GM23248 (cell line): ENCODE measurements around the gene WBP4. TPM values are rescaled to one million over a fixed set of nuclear protein-coding genes. Genes with fewer than 3 reads are reported as not detected.
A peak's percentile ranks its signal among the peaks of the same experiment; 100 is the strongest.

Experiments used
- DNase-seq: peaks from one replicate; pipeline ENCODE4 v3.0.0-alpha.2; 2015
- H2AFZ ChIP-seq: fragments of 200-600 bp; sonication (generic); 2 replicates; pipeline ENCODE4 v1.6.1; 2016; ENCODE audit warnings: antibody characterized with exemption
- H3F3A ChIP-seq: fragments of 200-600 bp; sonication (generic); 2 replicates; pipeline ENCODE4 v1.6.1; 2016; ENCODE audit warnings: mild to moderate bottlenecking, antibody characterized with exemption, mixed run types; ENCODE audit not compliant: insufficient read depth
- H3K27ac ChIP-seq: fragments of 200-600 bp; sonication (generic); 2 replicates; pipeline ENCODE4 v1.5.1; 2016; ENCODE audit warnings: mild to moderate bottlenecking
- H3K27me3 ChIP-seq: fragments of 200-600 bp; sonication (generic); replicated peaks from 2 replicates; pipeline ENCODE4 v1.6.1; 2016; ENCODE audit warnings: mild to moderate bottlenecking; ENCODE audit not compliant: insufficient read depth
- H3K36me3 ChIP-seq: fragments of 200-600 bp; sonication (generic); 2 replicates; pipeline ENCODE4 v1.6.1; 2016; ENCODE audit warnings: low read depth, mild to moderate bottlenecking
- H3K4me1 ChIP-seq: fragments of 200-600 bp; sonication (generic); 2 replicates; pipeline ENCODE4 v1.6.1; 2016; ENCODE audit warnings: mild to moderate bottlenecking; ENCODE audit not compliant: insufficient read depth
- H3K4me2 ChIP-seq: fragments of 200-600 bp; sonication (generic); one replicate; pipeline ENCODE4 v1.6.1; 2016; ENCODE audit warnings: mild to moderate bottlenecking; ENCODE audit not compliant: unreplicated experiment
- H3K4me3 ChIP-seq: fragments of 200-600 bp; sonication (generic); 2 replicates; pipeline ENCODE4 v1.5.1; 2016; ENCODE audit warnings: mild to moderate bottlenecking
- H3K79me2 ChIP-seq: fragments of 200-600 bp; sonication (generic); 2 replicates; pipeline ENCODE4 v1.6.1; 2016; ENCODE audit warnings: mild to moderate bottlenecking; ENCODE audit not compliant: insufficient read depth
- H3K9ac ChIP-seq: fragments of 200-600 bp; sonication (generic); 2 replicates; pipeline ENCODE4 v1.6.1; 2016; ENCODE audit warnings: mild to moderate bottlenecking
- H3K9me2 ChIP-seq: fragments of 200-600 bp; sonication (generic); 2 replicates; pipeline ENCODE4 v1.6.1; 2016; ENCODE audit warnings: mixed run types, mild to moderate bottlenecking, moderate library complexity; ENCODE audit not compliant: insufficient read depth
- H3K9me3 ChIP-seq: fragments of 200-600 bp; sonication (generic); one replicate; pipeline ENCODE4 v1.6.1; 2017; ENCODE audit warnings: low read depth
- H4K20me1 ChIP-seq: fragments of 200-600 bp; sonication (generic); 2 replicates; pipeline ENCODE4 v1.6.0; 2016; ENCODE audit not compliant: insufficient read depth
- EZH2 ChIP-seq: fragments of 200-600 bp; sonication (generic); IDR thresholded peaks from 2 replicates; pipeline ENCODE4 v1.6.1; 2018; ENCODE audit warnings: antibody characterized with exemption, mild to moderate bottlenecking; ENCODE audit not compliant: insufficient read depth, poor library complexity, severe bottlenecking
- EZH2phosphoT487 ChIP-seq: fragments of 200-600 bp; sonication (generic); IDR thresholded peaks from 2 replicates; pipeline ENCODE4 v1.6.1; 2018; ENCODE audit warnings: antibody characterized with exemption, moderate library complexity, mild to moderate bottlenecking, low read depth; ENCODE audit not compliant: insufficient read depth
- WGBS, 2 experiments: methylation state at CpG; one replicate each; pipeline ENCODE4 v1.1.6; 2015 to 2017; ENCODE audit warnings: low lambda C conversion rate in 2 of 2, low coverage in 1 of 2; ENCODE audit errors: missing lambda C conversion rate in 2 of 2; 5-methylcytosine and 5-hydroxymethylcytosine counted together
- in situ Hi-C: fragments of 300-500 bp; cut with MboI; formaldehyde crosslinking; loops from 2 replicates; pipeline ENCODE4 v1.15.0; 2020
- polyA plus RNA-seq: library from polyadenylated mRNA; unstranded; fragments of >200 nt; fragmentation: Nextera tagmentation; extraction: Ambion mirVana; gene quantifications from 2 replicates; pipeline ENCODE4 v1.2.1, GENCODE V29; 2016
- total RNA-seq: library from RNA; depleted of rRNA; stranded (reverse); fragments of >200 nt; shearing (Covaris generic); gene quantifications from 2 replicates; pipeline ENCODE4 v1.2.3, GENCODE V29; 2014

Gene WBP4
- total and polyA plus RNA-seq, 2 experiments from 2014 or later, result 11.8 to 14.0 TPM

DNA sequence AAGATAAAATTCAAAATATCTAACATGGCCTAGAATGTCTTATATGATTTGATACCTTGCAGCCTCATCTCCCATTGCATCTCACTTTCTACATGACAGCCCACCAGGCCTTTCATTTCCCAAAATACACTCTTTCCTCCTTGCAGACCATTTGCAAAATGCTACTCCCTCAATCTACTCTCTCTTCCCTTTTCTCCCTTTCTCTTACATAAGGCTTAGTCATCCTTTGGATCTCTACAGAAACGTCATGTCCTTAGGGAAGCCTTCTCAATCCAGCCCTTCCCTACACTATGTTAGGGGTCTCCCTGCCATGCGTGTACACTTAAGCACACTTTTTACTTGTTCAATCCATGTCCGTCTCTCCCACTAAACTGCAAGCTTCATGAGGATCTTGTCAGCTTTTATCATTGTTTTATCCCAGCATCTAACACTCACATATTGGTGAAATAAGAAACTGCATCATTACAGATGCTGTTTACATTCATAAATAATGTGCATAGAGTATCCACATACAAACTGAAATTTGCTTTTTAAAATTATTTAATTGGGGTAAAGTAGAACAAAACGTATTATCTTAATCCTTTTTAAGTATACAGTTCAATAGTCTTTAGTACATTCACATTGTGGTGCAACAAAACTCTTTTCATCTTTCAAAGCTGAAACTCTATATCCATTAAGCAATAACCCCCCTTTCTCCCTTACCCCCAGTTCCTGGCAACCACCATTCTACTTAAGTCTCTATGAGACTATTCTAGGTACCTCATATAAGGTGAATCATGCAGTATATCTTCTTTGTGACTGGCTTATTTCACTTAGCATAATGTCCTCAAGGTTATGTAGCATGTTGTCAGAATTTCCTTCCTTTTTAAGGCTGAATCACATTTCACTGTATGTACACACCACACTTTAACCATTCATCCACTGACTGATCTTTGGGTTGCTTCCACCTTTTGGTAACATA, 11.5 kb upstream of the WBP4 start:
- Histone ChIP-seq H3K27ac (no peak overlapping the region), H3F3A (peaks cover 38% of the 10 kb centered on the region), H3K4me3 (no peak overlapping the region), H3K79me2 (peaks cover 97% of the 10 kb centered on the region), H3K9me2 (no peaks in the 10 kb centered on the region), H3K4me1 (peaks cover 38% of the 10 kb centered on the region), H4K20me1 (peaks cover 10% of the 10 kb centered on the region; the same call in 1 of the 2 replicates), H3K27me3 (no peaks in the 10 kb centered on the region), H3K9ac (no peak overlapping the region), H3K9me3 (no peaks in the 10 kb centered on the region), H2AFZ (no peak overlapping the region), H3K4me2 (no peak overlapping the region), H3K36me3 (no peaks in the 10 kb centered on the region)
- 47 to 49% methylated on average over 4 of the region's 4 CpGs for WGBS, 2 experiments
- no peak for TF ChIP-seq EZH2phosphoT487
- no peak for TF ChIP-seq EZH2
- in situ Hi-C loops, result no loop called here
- DNase-seq, result peak; percentile 46

DNA sequence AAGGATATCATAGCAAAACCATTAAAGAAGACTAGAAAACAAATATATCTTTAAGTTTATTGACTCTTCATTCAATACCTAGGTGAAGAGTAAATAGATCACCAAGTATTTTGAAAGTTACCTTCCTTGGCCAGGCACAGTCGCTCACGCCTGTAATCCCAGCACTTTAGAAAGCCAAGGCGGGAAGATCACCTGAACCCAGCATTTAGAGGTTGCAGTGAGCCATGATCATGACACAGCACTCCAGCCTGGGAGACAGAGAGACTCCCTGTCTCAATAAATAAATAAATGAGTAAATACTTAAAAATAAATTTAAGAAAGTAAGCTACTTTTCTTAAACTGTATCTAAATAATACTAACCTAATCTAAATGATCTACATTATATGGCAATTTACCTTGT, 8.9 kb upstream of the WBP4 start:
- H3K79me2 ChIP-seq, result peaks cover 97% of the 10 kb centered on the region
- no peak for TF ChIP-seq EZH2
- TF ChIP-seq EZH2phosphoT487, result no peak
- peaks cover 48% of the 10 kb centered on the region for H3K4me1 ChIP-seq
- peaks cover 15% of the 10 kb centered on the region; the same call in 1 of the 2 replicates for H4K20me1 ChIP-seq
- in situ Hi-C loops, result no loop called here
- H3K9me3 ChIP-seq, result no peaks in the 10 kb centered on the region
- H3K36me3 ChIP-seq, result no peaks in the 10 kb centered on the region
- H3F3A ChIP-seq, result peaks cover 44% of the 10 kb centered on the region
- no peaks in the 10 kb centered on the region for H3K9me2 ChIP-seq
- H3K9ac ChIP-seq, result peak overlapping the region; percentile 68
- no peak overlapping the region for H2AFZ ChIP-seq
- H3K27ac ChIP-seq, result peak overlapping the region; percentile 90
- H3K4me2 ChIP-seq, result peak overlapping the region; percentile 77
- H3K4me3 ChIP-seq, result 0 out of 2 replicates have a peak overlapping the region, but pooled peaks have one; percentile 57
- peak; percentile 35 for DNase-seq
- WGBS, 2 experiments, result 95 to 97% methylated on average over 3 of the region's 3 CpGs
- H3K27me3 ChIP-seq, result no peaks in the 10 kb centered on the region

DNA sequence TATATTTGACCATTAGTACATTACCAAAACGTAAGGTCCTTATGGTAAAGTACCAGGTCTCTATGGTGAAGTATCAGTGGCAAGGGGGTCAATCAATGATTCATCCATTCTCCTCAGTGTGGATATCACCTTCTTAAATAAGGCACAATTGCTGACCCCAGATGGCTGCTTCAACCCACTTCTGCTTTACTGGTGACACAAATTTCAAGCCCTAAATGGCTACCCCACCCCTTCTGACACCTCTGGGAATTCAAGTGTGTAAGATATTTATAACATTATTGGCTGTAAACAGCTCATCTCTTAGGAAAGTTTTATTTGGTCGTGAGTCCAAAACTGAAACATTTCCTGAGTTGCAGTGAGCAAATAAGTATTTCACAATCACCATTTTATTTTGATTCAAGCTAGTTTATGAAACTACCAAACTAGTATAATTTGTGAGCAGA, 7.9 kb upstream of the WBP4 start:
- Histone ChIP-seq H3K27ac (peak overlapping the region; percentile 90), H2AFZ (peak overlapping the region; percentile 9; the same call in 1 of the 2 replicates), H3K9me2 (no peaks in the 10 kb centered on the region), H3K9me3 (no peaks in the 10 kb centered on the region), H3K79me2 (peaks cover 97% of the 10 kb centered on the region), H4K20me1 (peaks cover 15% of the 10 kb centered on the region; the same call in 1 of the 2 replicates), H3K27me3 (no peaks in the 10 kb centered on the region), H3K4me3 (peak overlapping the region; percentile 57), H3K9ac (peak overlapping the region; percentile 68), H3K4me1 (peaks cover 58% of the 10 kb centered on the region), H3K4me2 (peak overlapping the region; percentile 77), H3K36me3 (0 out of 2 replicates have a peak, but pooled peaks cover 1% of the 10 kb centered on the region), H3F3A (peaks cover 44% of the 10 kb centered on the region)
- in situ Hi-C loops, result no loop called here
- TF ChIP-seq EZH2, result no peak
- no peak for TF ChIP-seq EZH2phosphoT487
- WGBS, 2 experiments, result 9 to 19% methylated on average over 2 of the region's 2 CpGs
- DNase-seq, result peak; percentile 88

DNA sequence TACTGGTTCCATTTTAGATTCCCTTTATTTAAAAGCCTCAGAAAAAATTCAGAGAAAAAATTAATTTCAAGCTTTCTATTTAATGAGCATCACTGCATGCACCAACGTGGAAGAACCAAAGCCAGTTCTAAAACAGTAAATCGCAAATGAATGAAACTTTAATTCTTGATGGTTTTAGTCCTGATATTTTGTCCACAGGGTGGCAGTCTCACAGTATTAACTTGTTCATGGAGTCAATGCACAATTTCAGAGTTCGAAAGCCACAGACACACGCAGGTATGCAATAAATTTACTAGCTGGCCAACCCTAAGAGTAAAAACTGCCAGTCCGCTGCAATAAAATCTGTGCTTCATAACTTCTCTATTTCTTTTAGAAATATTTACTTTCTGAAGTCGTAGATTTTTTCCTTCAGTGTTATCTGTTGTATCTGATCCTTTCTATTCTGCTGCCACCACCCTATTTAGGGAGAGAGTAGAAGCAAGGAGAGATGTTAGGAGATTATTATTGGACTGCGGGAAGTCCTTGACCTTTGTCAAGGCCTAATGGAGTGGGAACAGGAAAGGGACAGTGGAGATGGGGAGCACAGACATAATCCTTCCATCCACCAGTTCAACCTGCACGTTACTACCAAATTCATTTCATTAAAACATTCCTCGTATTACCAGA, 7.0 kb upstream of the WBP4 start:
- peak overlapping the region; percentile 57 for H3K4me3 ChIP-seq
- no peaks in the 10 kb centered on the region for H3K9me3 ChIP-seq
- H3K36me3 ChIP-seq, result 0 out of 2 replicates have a peak, but pooled peaks cover 2% of the 10 kb centered on the region
- TF ChIP-seq EZH2phosphoT487 (no peak), EZH2 (no peak)
- H3F3A ChIP-seq, result peaks cover 49% of the 10 kb centered on the region
- H3K9ac ChIP-seq, result peak overlapping the region; percentile 68
- in situ Hi-C loops, result no loop called here
- H2AFZ ChIP-seq, result no peak overlapping the region
- H4K20me1 ChIP-seq, result peaks cover 9% of the 10 kb centered on the region; the same call in 1 of the 2 replicates
- peak overlapping the region; percentile 90 for H3K27ac ChIP-seq
- H3K4me2 ChIP-seq, result peak overlapping the region; percentile 77
- peak; percentile 80 for DNase-seq
- H3K4me1 ChIP-seq, result peaks cover 58% of the 10 kb centered on the region
- 37 to 38% methylated on average over 9 of the region's 9 CpGs for WGBS, 2 experiments
- H3K9me2 ChIP-seq, result no peaks in the 10 kb centered on the region
- H3K79me2 ChIP-seq, result peaks cover 97% of the 10 kb centered on the region
- no peaks in the 10 kb centered on the region for H3K27me3 ChIP-seq
